ENCODE measurements around the gene AADACL4. TPM values are rescaled to one million over a fixed set of nuclear protein-coding genes. Genes with fewer than 3 reads are reported as not detected.

The AADACL4 gene
- total and polyA plus RNA-seq, 10 of the 15 experiments (the other 5 are each of a cell fraction or from before 2014, with no cell fraction given): not detected

GRCh38 chr1:12696658-12697057, 52.8 kb downstream of the AADACL4 start:
- no peak for TF ChIP-seq ELK1 (IDR thresholded peaks at IDR 0.05; ENCODE audit: low read depth, low read length)
- no peak for TF ChIP-seq ESRRA (IDR thresholded peaks at IDR 0.05; ENCODE audit: low read length)
- in situ Hi-C loops (cut with MboI) (no loop called here), intact Hi-C loops (cut with micrococcal nuclease; ENCODE audit: unreplicated experiment) (no loop called here)
- RAD21 ChIA-PET (ENCODE audit: unreplicated experiment): no interaction called here
- POLR2A ChIA-PET: no interaction called here
- H3K36me3 ChIP-seq (ENCODE audit: control insufficient read depth in 2 of 2, insufficient read depth in 2 of 2, low read length in 1 of 2): no peaks in the 10 kb centered on the region
- H3K9ac ChIP-seq (ENCODE audit: control insufficient read depth, insufficient read depth, low read length): no peak overlapping the region
- no TSS peak for BruUV-seq (replicated peaks)
- no peak for ATAC-seq
- no peak overlapping the region for H2AFZ ChIP-seq (ENCODE audit: control insufficient read depth, low read depth, low read length)
- no peak overlapping the region for H3K27ac ChIP-seq (ENCODE audit: control insufficient read depth, insufficient read depth)
- no peak for DNase-seq (ENCODE audit: low read depth, low spot score)
- 7% methylated on average over 3 of the region's 3 CpGs for WGBS (ENCODE audit: insufficient coverage, insufficient replicate concordance, low lambda C conversion rate, missing lambda C conversion rate)
- CTCF ChIA-PET: no interaction called here
- no peaks in the 10 kb centered on the region for H4K20me1 ChIP-seq (ENCODE audit: control insufficient read depth, insufficient read depth)
- no peaks in the 10 kb centered on the region for H3K79me2 ChIP-seq (ENCODE audit: control insufficient read depth, insufficient read depth, low read length)
- no peak for FAIRE-seq
- H3K4me1 ChIP-seq (ENCODE audit: control insufficient read depth, insufficient read depth, low read length): no peaks in the 10 kb centered on the region
- H3K27me3 ChIP-seq (replicated peaks in 1 of 2; ENCODE audit: control insufficient read depth in 2 of 2, insufficient read depth in 2 of 2, low read length in 1 of 2): no peaks in the 10 kb centered on the region; a peak in 1 of 4 replicates
- no peak overlapping the region for H3K4me3 ChIP-seq
- SMC1A ChIA-PET (ENCODE audit: uncharacterized antibody, unreplicated experiment): no interaction called here
- no peaks in the 10 kb centered on the region for H3K9me3 ChIP-seq (replicated peaks; ENCODE audit: control insufficient read depth, insufficient read depth, low read length)
- no peak overlapping the region for H3K4me2 ChIP-seq (ENCODE audit: control insufficient read depth, insufficient read depth)

- ChIA-PET POLR2A (no interaction called here), CTCF (no interaction called here), RAD21 (ENCODE audit: unreplicated experiment) (no interaction called here), SMC1A (ENCODE audit: uncharacterized antibody, unreplicated experiment) (no interaction called here)
- H3K27me3 ChIP-seq (replicated peaks in 1 of 2; ENCODE audit: control insufficient read depth in 2 of 2, insufficient read depth in 2 of 2, low read length in 1 of 2): no peaks in the 10 kb centered on the region
- TF ChIP-seq GABPA (IDR thresholded peaks at IDR 0.05; ENCODE audit: low read depth) (no peak), CTCF (IDR thresholded peaks at IDR 0.05 in 2 of 3, conservative IDR thresholded peaks at IDR 0.05 in 1 of 3; ENCODE audit: control insufficient read depth in 2 of 3, extremely low read depth in 1 of 3, insufficient read depth in 1 of 3, low read depth in 3 of 3, low read length in 3 of 3) (no peak), ASH2L (IDR thresholded peaks at IDR 0.05; ENCODE audit: borderline replicate concordance, low read depth) (no peak), ATF7 (IDR thresholded peaks at IDR 0.05; ENCODE audit: low read depth) (no peak), CBFB (IDR thresholded peaks at IDR 0.05; ENCODE audit: low read depth) (no peak), NFYB (IDR thresholded peaks at IDR 0.05; ENCODE audit: insufficient read depth, low read depth, low read length) (no peak)
- in situ Hi-C loops (cut with MboI): no loop called here
- no peak overlapping the region for H3K9ac ChIP-seq (ENCODE audit: control insufficient read depth, insufficient read depth, low read length)
- no peak overlapping the region for H3K4me3 ChIP-seq
- H2AFZ ChIP-seq (ENCODE audit: control insufficient read depth, low read depth, low read length): no peak overlapping the region
- no peak overlapping the region for H3K27ac ChIP-seq (ENCODE audit: control insufficient read depth, insufficient read depth)
- H4K20me1 ChIP-seq (ENCODE audit: control insufficient read depth, insufficient read depth): no peaks in the 10 kb centered on the region
- no peak for DNase-seq (ENCODE audit: low read depth, low spot score)
- no peak for ATAC-seq
- intact Hi-C loops (cut with micrococcal nuclease; ENCODE audit: unreplicated experiment): no loop called here
- H3K4me1 ChIP-seq (ENCODE audit: control insufficient read depth, insufficient read depth, low read length): no peaks in the 10 kb centered on the region
- no peaks in the 10 kb centered on the region for H3K9me3 ChIP-seq (replicated peaks; ENCODE audit: control insufficient read depth, insufficient read depth, low read length)
- no peaks in the 10 kb centered on the region for H3K36me3 ChIP-seq (ENCODE audit: control insufficient read depth in 2 of 2, insufficient read depth in 2 of 2, low read length in 1 of 2)
- no peaks in the 10 kb centered on the region for H3K79me2 ChIP-seq (ENCODE audit: control insufficient read depth, insufficient read depth, low read length)
- no TSS peak for BruUV-seq (replicated peaks)
- no peak for FAIRE-seq
- H3K4me2 ChIP-seq (ENCODE audit: control insufficient read depth, insufficient read depth): no peak overlapping the region
- 61% methylated on average over 3 of the region's 3 CpGs for WGBS (ENCODE audit: insufficient coverage, insufficient replicate concordance, low lambda C conversion rate, missing lambda C conversion rate)
Observed at GRCh38 chr1:12697397-12697796, 53.5 kb downstream of the AADACL4 start.

Data from GM12878 (cell line).